ENCODE results near the gene RANBP10. TPM values are rescaled to one million over a fixed set of nuclear protein-coding genes. Genes with fewer than 3 reads are reported as not detected.

Gene RANBP10
- total and polyA plus RNA-seq, 2 donors (not counting 3 experiments of a cell fraction or from before 2014, with no cell fraction given) = 25.6 to 28.8 TPM

GRCh38 chr16:67750466-67750865, 55.9 kb downstream of the RANBP10 start:
- Histone ChIP-seq H3K27me3 (ENCODE audit: control insufficient read depth in 2 of 2, insufficient read depth in 2 of 2, low read length in 2 of 2) (no peaks in the 10 kb centered on the region), H3K9ac (replicated peaks; ENCODE audit: extremely low read depth, insufficient read depth, low read length) (no peak overlapping the region), H3K36me3 (ENCODE audit: control insufficient read depth in 2 of 2, extremely low read depth in 1 of 2, insufficient read depth in 2 of 2, low read length in 2 of 2) (no peaks in the 10 kb centered on the region), H2AFZ (ENCODE audit: low read depth, low read length) (no peak overlapping the region), H3K9me1 (replicated peaks; ENCODE audit: control insufficient read depth, extremely low read depth, insufficient read depth, low read length) (no peaks in the 10 kb centered on the region), H3K4me2 (ENCODE audit: insufficient read depth, low read length) (no peak overlapping the region), H3K9me3 (replicated peaks; ENCODE audit: control insufficient read depth, insufficient read depth, low read length) (no peaks in the 10 kb centered on the region), H3K27ac (ENCODE audit: insufficient read depth, low read depth, low read length) (no peak overlapping the region), H4K20me1 (replicated peaks; ENCODE audit: control insufficient read depth, extremely low read depth, insufficient read depth, low read length) (no peaks in the 10 kb centered on the region), H3K4me3 (replicated peaks in 1 of 3; ENCODE audit: insufficient read depth in 1 of 3, low read depth in 1 of 3, low read length in 3 of 3) (no peak overlapping the region), H3K4me1 (ENCODE audit: control insufficient read depth, extremely low read depth, insufficient read depth, low read length) (no peaks in the 10 kb centered on the region), H3K79me2 (ENCODE audit: control insufficient read depth, insufficient read depth, low read length) (no peaks in the 10 kb centered on the region)
- no peak for TF ChIP-seq CTCF (IDR thresholded peaks at IDR 0.05; ENCODE audit: extremely low read depth in 1 of 2, insufficient read depth in 1 of 2, low read depth in 1 of 2, low read length in 2 of 2)
- TF ChIP-seq EZH2 (IDR thresholded peaks at IDR 0.05; ENCODE audit: borderline replicate concordance, low read depth, low read length, severe bottlenecking) = no peak
- no peak for TF ChIP-seq FOS (IDR thresholded peaks at IDR 0.05; ENCODE audit: borderline replicate concordance, insufficient read depth, low read length)
- TF ChIP-seq POLR2A (IDR thresholded peaks at IDR 0.05; ENCODE audit: low read depth, low read length) = no peak
- TF ChIP-seq JUN (IDR thresholded peaks at IDR 0.05; ENCODE audit: borderline replicate concordance, insufficient read depth, insufficient read length, low read depth) = no peak
- TF ChIP-seq MYC (IDR thresholded peaks at IDR 0.05; ENCODE audit: low read depth, low read length) = no peak
- no peak for TF ChIP-seq MAX (IDR thresholded peaks at IDR 0.05; ENCODE audit: insufficient read depth, insufficient read length)
- no peak for TF ChIP-seq GATA2 (IDR thresholded peaks at IDR 0.05; ENCODE audit: insufficient read depth, insufficient read length, low read depth, low read length)
- TF ChIP-seq POLR2AphosphoS5 (IDR thresholded peaks at IDR 0.05; ENCODE audit: insufficient read depth, low read depth, low read length) = no peak
- intact Hi-C loops (cut with micrococcal nuclease) (no loop called here), dilution Hi-C loops (cut with MboI; ENCODE audit: extremely low pct_ligation_motif_present, low sequenced_read_pairs) (no loop called here)
- BruUV-seq (replicated peaks) = no TSS peak
- POLR2A ChIA-PET = no interaction called here
- CTCF ChIA-PET = interaction anchor here (1.0 to 3.3 kb wide), 2 partner anchors 10 to 11 kb away, joined by 3 to 17 read pairs; no protein-coding TSS in a partner anchor
- FAIRE-seq = no peak
- no peak for DNase-seq (ENCODE audit: low read depth, low spot score)

All from endothelial cell of umbilical vein (primary cell).